Measurements from ENCODE around the gene TNFRSF17. TPM values are rescaled to one million over a fixed set of nuclear protein-coding genes. Genes with fewer than 3 reads are reported as not detected.
A peak's percentile ranks its signal among the peaks of the same experiment; 100 is the strongest.
"Not testable (repeated sequence)": the region's sequence is repeated elsewhere in the genome, so short reads cannot be mapped to it uniquely, and the experiment has no call there.

Gene TNFRSF17
- total RNA-seq = not detected
- polyA plus RNA-seq = 1 to 10 TPM in 1 of 2 donors, not detected in 1; 3.0 TPM

GRCh38 chr16:11964761-11965551, at the start of gene TNFRSF17:
TSS of gene TNFRSF17 (plus strand) at chr16:11965210. CDS start at chr16:11965325, 115 bp downstream.
- H3K36me3 ChIP-seq (ENCODE audit: insufficient read depth, low read length) = no peaks in the 10 kb centered on the region
- CTCF ChIA-PET (ENCODE audit: partially characterized antibody) = no interaction called here
- intact Hi-C loops (cut with micrococcal nuclease) = no loop called here
- Mint-ChIP-seq H3K27me3 (peaks cover 0 to 10% of the 10 kb centered on the region in 2 donors), H3K4me3 (no peak within 1 kb of the TSS), H3K4me1 (peaks cover 0 to 1% (median 0%) of the 10 kb centered on the region in 4 donors), H3K36me3 (no peaks in the 10 kb centered on the region), H3K27ac (no peak within 1 kb of the TSS), H3K9me3 (no peaks in the 10 kb centered on the region)
- POLR2A ChIA-PET (ENCODE audit: partially characterized antibody) = no interaction called here
- DNase-seq = no peak
- no peak within 1 kb of the TSS for H3K27ac ChIP-seq (ENCODE audit: low read depth, low read length)
- H3K27me3 ChIP-seq (ENCODE audit: insufficient read depth, low read length) = no peaks in the 10 kb centered on the region
- H3K9me3 ChIP-seq (ENCODE audit: control insufficient read depth in 1 of 2, low read length in 2 of 2) = no peaks in the 10 kb centered on the region
- H3K4me1 ChIP-seq (ENCODE audit: insufficient read depth, low read length) = no peaks in the 10 kb centered on the region
- H3K4me3 ChIP-seq (ENCODE audit: low read length in 2 of 2) = no peak within 1 kb of the TSS

GRCh38 chr16:11915644-11916523, 49.1 kb upstream of the TNFRSF17 start, which contains the start of gene GSPT1:
TSS of gene GSPT1 (minus strand) at chr16:11915956. CDS start at chr16:11915720, 236 bp downstream.
- POLR2A ChIA-PET (ENCODE audit: partially characterized antibody) = interaction anchor here (0.6 to 3.9 kb wide), 15 partner anchors 9 to 974 kb away, joined by 3 to 21 read pairs (median 5); partner anchors contain the start of genes DEXI, SNX29, SOCS1 and TXNDC11
- H3K27me3 ChIP-seq (ENCODE audit: insufficient read depth, low read length) = no peaks in the 10 kb centered on the region
- H3K27ac ChIP-seq (ENCODE audit: low read depth, low read length) = peak within 1 kb of the TSS; percentile 72
- H3K4me3 ChIP-seq (ENCODE audit: low read length in 2 of 2) = peak within 1 kb of the TSS; percentile 67 to 72
- no peaks in the 10 kb centered on the region for H3K36me3 ChIP-seq (ENCODE audit: insufficient read depth, low read length)
- Mint-ChIP-seq H3K36me3 (peaks cover 8 to 32% of the 10 kb centered on the region in 2 donors), H3K9me3 (peaks cover 0 to 3% (median 0%) of the 10 kb centered on the region in 8 donors), H3K4me1 (peaks cover 24 to 45% (median 30%) of the 10 kb centered on the region in 4 donors), H3K27me3 (peaks cover 0 to 2% of the 10 kb centered on the region in 2 donors), H3K27ac (peak within 1 kb of the TSS; percentile 96 to 100 (median 97)), H3K4me3 (peak within 1 kb of the TSS; percentile 94 to 99 (median 98))
- intact Hi-C loops (cut with micrococcal nuclease) = loop anchor here (1.0 to 10.0 kb wide), 8 partner anchors 15 to 886 kb away; partner anchors contain the start of genes CPPED1, RSL1D1, SNX29 and SOCS1
- CTCF ChIA-PET (ENCODE audit: partially characterized antibody) = interaction anchor here (1.5 kb wide), 1 partner anchor 152 kb away, joined by 9 read pairs; no protein-coding TSS in a partner anchor
- H3K4me1 ChIP-seq (ENCODE audit: insufficient read depth, low read length) = peaks cover 35% of the 10 kb centered on the region
- no peaks in the 10 kb centered on the region for H3K9me3 ChIP-seq (ENCODE audit: control insufficient read depth in 1 of 2, low read length in 2 of 2)
- peak; percentile 99 to 100 (median 99) for DNase-seq

GRCh38 chr16:11916524-11917285, 48.3 kb upstream of the TNFRSF17 start:
- Histone ChIP-seq H3K4me3 (ENCODE audit: low read length in 2 of 2) (peak overlapping the region; percentile 11 to 65), H3K9me3 (ENCODE audit: control insufficient read depth in 1 of 2, low read length in 2 of 2) (no peaks in the 10 kb centered on the region), H3K27me3 (ENCODE audit: insufficient read depth, low read length) (no peaks in the 10 kb centered on the region), H3K36me3 (ENCODE audit: insufficient read depth, low read length) (no peaks in the 10 kb centered on the region), H3K4me1 (ENCODE audit: insufficient read depth, low read length) (peaks cover 29% of the 10 kb centered on the region), H3K27ac (ENCODE audit: low read depth, low read length) (peak overlapping the region; percentile 72)
- H3K4me3 Mint-ChIP-seq = peak overlapping the region; percentile 82 to 98 (median 89)
- H3K27me3 Mint-ChIP-seq = peaks cover 0 to 2% of the 10 kb centered on the region in 2 donors
- H3K4me1 Mint-ChIP-seq = peaks cover 22 to 41% (median 27%) of the 10 kb centered on the region in 4 donors
- DNase-seq = peak in 1 of 5 donors; percentile 43
- ChIA-PET CTCF (ENCODE audit: partially characterized antibody) (interaction anchor here (1.5 kb wide), 1 partner anchor 151 kb away, joined by 9 read pairs; no protein-coding TSS in a partner anchor), POLR2A (ENCODE audit: partially characterized antibody) (interaction anchor here (0.6 to 3.9 kb wide), 9 partner anchors 10 to 974 kb away, joined by 3 to 20 read pairs (median 5); partner anchors contain the start of genes DEXI, SNX29, SOCS1 and ZC3H7A)
- H3K36me3 Mint-ChIP-seq = peaks cover 8 to 32% of the 10 kb centered on the region in 2 donors
- intact Hi-C loops (cut with micrococcal nuclease) = loop anchor here (1.0 to 10.0 kb wide), 3 partner anchors 65 to 886 kb away; partner anchors contain the start of genes CPPED1, RSL1D1 and SOCS1
- peak overlapping the region; percentile 69 to 99 (median 95) for H3K27ac Mint-ChIP-seq
- H3K9me3 Mint-ChIP-seq = peaks cover 0 to 3% (median 0%) of the 10 kb centered on the region in 8 donors

GRCh38 chr16:11924046-11924445, 41.0 kb upstream of the TNFRSF17 start:
- H3K36me3 Mint-ChIP-seq; intact Hi-C loops (cut with micrococcal nuclease); H3K4me3 ChIP-seq (ENCODE audit: low read length in 2 of 2); DNase-seq; H3K27me3 ChIP-seq (ENCODE audit: insufficient read depth, low read length); H3K4me3 Mint-ChIP-seq; POLR2A ChIA-PET (ENCODE audit: partially characterized antibody); H3K27ac Mint-ChIP-seq; H3K27me3 Mint-ChIP-seq; H3K4me1 ChIP-seq (ENCODE audit: insufficient read depth, low read length); H3K9me3 Mint-ChIP-seq; H3K36me3 ChIP-seq (ENCODE audit: insufficient read depth, low read length); CTCF ChIA-PET (ENCODE audit: partially characterized antibody); H3K4me1 Mint-ChIP-seq; H3K27ac ChIP-seq (ENCODE audit: low read depth, low read length); H3K9me3 ChIP-seq (ENCODE audit: control insufficient read depth in 1 of 2, low read length in 2 of 2): not testable (repeated sequence)

GRCh38 chr16:11927350-11927749, 37.7 kb upstream of the TNFRSF17 start:
- H3K27me3 ChIP-seq (ENCODE audit: insufficient read depth, low read length); H3K36me3 Mint-ChIP-seq; H3K36me3 ChIP-seq (ENCODE audit: insufficient read depth, low read length); CTCF ChIA-PET (ENCODE audit: partially characterized antibody); H3K27ac ChIP-seq (ENCODE audit: low read depth, low read length); H3K4me3 Mint-ChIP-seq; H3K4me1 Mint-ChIP-seq; H3K4me3 ChIP-seq (ENCODE audit: low read length in 2 of 2); H3K27me3 Mint-ChIP-seq; DNase-seq; POLR2A ChIA-PET (ENCODE audit: partially characterized antibody); H3K9me3 Mint-ChIP-seq; intact Hi-C loops (cut with micrococcal nuclease); H3K9me3 ChIP-seq (ENCODE audit: control insufficient read depth in 1 of 2, low read length in 2 of 2); H3K4me1 ChIP-seq (ENCODE audit: insufficient read depth, low read length); H3K27ac Mint-ChIP-seq: not testable (repeated sequence)

- CTCF ChIA-PET (ENCODE audit: partially characterized antibody); POLR2A ChIA-PET (ENCODE audit: partially characterized antibody): not testable (repeated sequence)
Measured at GRCh38 chr16:11941945-11942344, 23.1 kb upstream of the TNFRSF17 start, which contains the start of gene NPIPB2. TSS of gene NPIPB2 (minus strand) at chr16:11942045. CDS start at chr16:11942045, 0 bp downstream.

More at GRCh38 chr16:11941945-11942344, 23.1 kb upstream of the TNFRSF17 start, which contains the start of gene NPIPB2:
- H3K27ac Mint-ChIP-seq; H3K27me3 Mint-ChIP-seq; H3K9me3 Mint-ChIP-seq; H3K36me3 ChIP-seq (ENCODE audit: insufficient read depth, low read length); H3K9me3 ChIP-seq (ENCODE audit: control insufficient read depth in 1 of 2, low read length in 2 of 2); H3K4me1 ChIP-seq (ENCODE audit: insufficient read depth, low read length); H3K27ac ChIP-seq (ENCODE audit: low read depth, low read length); H3K27me3 ChIP-seq (ENCODE audit: insufficient read depth, low read length); H3K4me3 Mint-ChIP-seq; DNase-seq; H3K4me1 Mint-ChIP-seq; intact Hi-C loops (cut with micrococcal nuclease); H3K4me3 ChIP-seq (ENCODE audit: low read length in 2 of 2); H3K36me3 Mint-ChIP-seq: not testable (repeated sequence)

Data from CD4-positive, alpha-beta memory T cell (primary cell).